HG02870 (cell line): ENCODE results near the gene POU2F3.

ENCODE experiments used
- ATAC-seq: cut with Tn5 transposase; IDR thresholded peaks from one replicate; pipeline ENCODE4 v1.9.1; 2021; ENCODE audit warnings: mild to moderate bottlenecking, moderate library complexity; ENCODE audit not compliant: unreplicated experiment

The POU2F3 gene

DNA sequence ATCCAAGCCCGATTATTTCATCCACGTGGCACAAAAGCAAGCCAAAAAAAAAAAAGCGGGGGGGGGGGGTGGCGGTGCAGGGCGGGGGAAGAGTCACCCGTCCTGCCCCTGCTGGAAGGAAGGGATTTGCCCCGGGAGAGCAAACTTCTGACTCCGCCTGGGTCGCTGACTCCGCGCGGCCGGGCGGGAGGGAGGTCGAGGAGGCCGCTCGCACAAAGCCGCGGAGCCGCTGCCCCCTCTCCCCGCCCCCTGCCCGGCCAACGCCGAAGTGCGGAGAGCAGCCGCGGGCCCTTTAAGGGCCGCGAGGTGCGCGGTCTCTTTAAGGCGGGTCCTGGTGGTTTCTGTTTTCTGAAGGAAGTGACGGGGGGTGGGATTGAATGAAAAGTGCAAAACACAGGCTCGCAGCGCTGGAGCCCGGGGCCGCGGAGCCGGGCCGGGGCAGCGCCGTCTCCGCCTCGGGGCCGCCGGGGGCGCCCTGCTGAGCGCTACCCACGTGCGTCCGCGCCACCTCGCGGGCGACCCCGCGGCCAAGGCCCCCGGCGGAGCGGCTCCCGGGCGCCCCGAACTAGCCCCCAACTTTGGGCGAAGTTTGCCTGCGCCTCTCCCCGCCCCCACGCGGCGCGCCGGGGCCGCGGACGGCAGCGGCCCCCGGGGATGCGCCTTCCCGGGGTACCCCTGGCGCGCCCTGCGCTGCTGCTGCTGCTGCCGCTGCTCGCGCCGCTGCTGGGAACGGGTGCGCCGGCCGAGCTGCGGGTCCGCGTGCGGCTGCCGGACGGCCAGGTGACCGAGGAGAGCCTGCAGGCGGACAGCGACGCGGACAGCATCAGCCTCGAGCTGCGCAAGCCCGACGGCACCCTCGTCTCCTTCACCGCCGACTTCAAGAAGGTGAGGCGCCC lies 29.1 kb upstream of the POU2F3 start, which contains the start of gene OAF:
Gene OAF (plus strand): TSS at position 407 of the 896 bp plus-strand sequence. CDS start 248 bp downstream, at position 655.
- peak; percentile 71 for ATAC-seq

DNA sequence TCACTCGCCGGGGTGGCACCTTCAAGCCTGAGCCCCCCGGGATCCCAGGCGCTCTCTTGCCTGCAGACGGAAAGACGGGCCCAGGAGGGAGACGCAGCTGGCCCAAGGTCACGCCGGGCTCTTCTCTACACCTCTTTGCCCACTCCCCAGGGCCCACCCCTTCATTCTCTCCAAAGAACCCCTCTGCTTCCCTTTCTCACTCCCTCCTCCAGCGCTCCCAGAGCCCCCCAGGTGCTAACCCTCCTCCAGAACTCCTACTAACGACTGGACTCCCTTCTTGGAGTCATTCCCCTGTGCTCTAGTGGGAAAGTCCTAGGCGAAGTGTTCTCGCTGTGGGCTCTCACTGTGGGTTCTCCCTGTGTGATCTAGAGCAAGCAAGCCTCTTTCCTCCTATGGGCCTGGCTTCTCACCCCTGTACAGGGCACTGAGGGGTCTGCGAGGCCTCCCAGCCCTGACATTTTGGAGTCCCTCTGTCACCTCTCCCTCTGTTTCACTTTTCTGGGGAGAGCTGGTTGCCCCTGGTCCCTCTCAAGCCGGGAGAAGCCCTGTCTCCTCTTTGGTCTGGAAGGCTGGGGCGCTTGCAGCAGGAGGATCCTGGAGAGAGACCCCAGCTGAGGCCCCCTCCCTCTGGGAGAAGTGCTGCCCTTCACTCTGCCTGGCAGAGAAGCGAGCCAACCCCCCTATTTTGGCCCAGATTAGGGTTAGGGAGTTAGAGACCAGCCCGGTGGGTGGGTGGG lies 28.2 kb upstream of the POU2F3 start:
- ATAC-seq, result no peak

DNA sequence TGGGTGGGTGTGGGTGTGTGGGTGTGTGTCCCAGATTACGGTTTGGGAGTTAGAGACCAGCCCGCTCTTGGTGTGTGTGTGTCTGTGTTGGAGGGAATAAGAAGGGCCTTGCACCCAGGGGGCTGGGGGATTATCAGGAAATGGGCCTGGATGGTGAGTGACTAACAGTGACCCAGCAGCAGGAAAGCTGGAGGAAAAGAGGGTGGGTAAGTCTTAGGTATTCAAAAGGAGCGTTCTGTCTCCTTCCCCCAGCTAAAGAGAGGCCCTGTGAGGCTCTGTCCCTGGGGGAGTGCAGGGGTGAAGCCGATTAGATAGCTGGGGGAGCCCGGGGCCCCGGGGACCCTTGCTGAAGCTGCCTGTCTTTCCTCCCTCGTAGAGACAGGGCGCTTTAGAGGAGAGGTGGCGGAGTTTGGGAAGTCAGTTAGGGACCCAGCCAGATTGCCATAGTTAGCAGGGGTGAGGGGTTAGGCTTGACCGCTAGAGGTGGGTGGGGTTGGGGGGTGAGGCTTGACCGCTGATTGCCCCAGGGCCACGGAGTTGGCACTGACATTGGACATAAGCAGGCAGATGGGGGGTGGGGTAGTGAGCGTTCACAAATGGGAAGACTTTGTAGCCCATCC lies 27.6 kb upstream of the POU2F3 start:
- ATAC-seq, result no peak

DNA sequence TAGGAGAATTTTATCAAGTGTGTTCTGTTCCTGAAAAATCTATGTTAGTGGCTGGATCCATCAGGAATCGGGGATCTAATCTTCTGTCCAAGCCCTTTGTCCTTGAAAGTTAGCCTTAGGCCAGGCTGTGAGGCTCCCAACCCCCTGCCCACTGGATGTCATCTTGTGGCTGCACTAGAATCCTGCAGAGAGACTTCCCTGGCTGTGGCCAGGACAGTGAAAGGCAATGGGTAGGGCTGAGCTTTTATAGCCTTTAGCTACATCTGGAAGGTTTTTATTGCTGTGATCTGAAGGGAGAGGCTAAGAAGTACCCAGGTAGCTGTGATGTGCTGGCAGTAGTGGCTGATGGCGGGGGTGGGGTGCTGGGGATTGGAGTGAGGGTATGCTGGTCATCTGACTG lies 27.0 kb upstream of the POU2F3 start:
- ATAC-seq, result no peak

DNA sequence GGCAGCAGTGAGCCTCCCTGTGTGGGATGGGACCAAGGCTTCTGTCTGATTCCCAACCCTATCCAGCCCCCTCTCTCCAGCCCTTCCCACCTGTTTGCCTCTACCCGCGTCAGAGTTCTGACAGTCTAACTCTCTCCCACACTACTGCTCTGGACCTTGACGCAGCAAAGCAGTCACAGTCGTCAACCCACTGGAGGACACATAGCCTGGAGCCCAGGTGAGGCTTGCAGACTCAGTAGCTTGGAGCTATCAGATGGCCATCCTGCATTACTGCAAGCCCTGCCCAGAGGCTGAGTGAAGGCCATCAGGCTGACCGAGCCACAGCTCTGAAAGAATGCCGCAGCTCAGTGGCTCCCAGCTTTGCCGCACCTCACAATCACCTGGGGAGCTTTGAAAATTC lies 25.4 kb upstream of the POU2F3 start:
- ATAC-seq, result no peak

DNA sequence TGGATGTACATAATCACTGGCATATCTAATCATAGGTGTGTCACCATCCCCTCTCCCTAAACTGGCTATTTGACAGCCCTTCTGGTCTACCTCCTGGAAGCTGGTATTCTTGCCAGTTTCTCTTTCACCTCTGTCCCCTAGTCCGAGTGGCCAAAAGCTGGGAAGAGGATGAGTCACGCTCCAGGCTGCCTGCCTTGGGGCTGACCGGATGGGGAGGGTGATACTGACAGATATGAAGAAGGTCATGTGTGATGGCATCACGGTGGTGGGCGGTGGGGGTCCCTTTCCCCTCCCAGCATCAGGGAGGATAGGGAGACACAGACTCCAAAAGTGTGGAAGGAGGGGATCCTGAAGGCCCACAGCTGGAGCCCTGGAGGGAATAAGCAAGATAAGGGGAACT lies 24.3 kb upstream of the POU2F3 start:
- no peak for ATAC-seq

DNA sequence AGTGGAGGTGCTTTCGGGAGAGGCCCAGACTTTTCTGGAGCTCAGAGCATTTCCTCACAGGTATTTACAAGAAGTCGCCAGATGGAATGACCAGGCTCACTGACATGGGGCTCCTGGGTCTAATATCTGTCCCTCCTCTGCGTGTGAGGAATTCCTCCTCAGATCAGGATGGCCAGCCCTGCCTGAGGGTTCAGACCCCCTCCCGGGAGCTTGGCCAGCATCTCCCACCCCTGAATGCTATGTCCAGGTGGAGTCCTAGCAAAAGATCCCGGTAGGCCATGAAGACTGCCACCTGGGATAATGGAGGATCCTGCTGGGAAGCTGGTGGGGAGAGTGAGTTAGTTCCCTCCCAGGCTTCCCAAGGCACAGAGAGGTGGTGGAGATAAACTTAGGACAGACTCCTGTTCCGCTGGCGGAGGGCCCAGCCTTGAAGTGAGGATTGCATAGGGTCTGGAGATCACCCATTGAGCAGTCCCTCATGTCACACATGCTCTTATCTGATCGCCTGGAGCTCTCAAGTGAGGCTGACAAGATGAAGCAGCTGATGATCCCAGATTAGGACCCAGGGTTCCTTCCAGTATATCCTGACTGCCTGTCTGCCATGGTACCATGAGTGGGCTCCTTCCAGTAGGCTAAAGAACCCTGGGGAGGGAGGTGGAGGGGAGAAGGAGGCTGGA lies 23.4 kb upstream of the POU2F3 start:
- ATAC-seq, result no peak

DNA sequence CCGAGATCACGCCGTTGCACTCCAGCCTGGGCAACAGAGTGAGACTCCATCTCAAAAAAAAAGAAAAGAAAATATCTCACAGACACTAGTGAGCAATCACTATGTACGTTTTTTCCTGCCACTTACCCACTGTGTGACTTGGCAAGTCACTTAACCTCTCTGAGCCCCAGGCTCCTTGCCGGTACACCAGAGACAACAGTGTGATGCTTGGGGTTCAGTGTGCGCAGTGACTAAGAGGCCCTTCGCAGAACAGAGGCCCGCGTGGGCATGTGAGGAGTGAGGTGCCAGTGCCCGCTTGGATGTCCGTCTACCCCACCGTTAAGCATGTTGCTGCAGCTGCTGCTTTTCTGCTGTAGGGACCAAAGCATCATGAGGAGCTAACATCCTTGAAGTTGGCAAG lies 22.4 kb upstream of the POU2F3 start:
- no peak for ATAC-seq

DNA sequence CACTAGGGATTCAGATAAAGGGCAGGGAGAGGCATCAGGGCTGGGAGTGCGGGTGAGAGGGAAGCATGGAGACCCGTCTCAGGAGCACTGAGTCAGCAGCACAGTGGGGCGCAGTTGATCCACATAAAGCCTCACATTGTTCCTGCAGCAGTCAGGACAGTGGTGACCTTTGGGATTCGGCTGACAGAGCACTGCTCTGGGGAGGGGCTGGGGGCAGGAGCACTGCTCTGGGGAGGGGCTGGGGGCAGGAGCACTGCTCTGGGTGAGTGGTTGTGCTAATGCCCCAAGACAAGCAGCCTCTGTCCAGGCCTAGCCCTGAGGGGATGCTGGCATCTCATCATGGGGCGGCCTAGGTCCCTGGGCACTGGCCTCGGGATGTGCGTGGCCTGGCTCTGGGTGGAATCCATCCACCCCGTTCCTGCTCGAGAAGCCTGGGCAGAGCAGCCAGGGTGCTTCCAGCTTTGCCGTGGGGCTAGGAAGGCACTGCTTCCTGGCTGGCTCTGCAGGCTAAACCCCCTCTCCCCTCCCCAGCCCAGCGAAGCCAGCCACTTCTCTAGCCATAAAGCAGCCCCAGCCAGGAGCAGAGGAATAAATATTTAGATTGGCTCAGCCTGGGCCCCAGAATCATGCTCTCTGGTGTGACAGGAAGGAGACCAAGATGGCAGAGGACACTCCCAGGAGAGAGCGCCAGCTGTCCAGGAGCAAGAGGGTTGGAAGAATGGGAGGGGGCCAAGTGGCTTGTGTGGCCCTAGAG lies 21.8 kb upstream of the POU2F3 start:
- ATAC-seq, result no peak

DNA sequence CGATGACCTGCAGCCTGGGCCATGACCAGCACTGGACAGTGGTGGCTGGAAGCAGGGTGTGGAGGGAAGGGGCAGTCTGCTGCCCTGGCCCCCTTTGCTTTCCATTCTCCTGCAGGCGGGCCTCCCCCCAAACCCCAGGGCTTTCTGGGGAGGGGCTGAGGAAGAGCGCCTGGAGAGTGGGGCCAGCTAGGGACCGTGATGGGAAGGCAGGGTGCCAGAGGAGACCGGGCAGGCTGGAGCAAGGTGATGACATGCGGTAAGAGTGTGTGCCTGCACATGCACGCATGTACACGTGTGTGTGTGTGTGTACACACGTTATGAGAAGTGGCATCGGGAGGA lies 21.3 kb upstream of the POU2F3 start:
- ATAC-seq, result no peak

DNA sequence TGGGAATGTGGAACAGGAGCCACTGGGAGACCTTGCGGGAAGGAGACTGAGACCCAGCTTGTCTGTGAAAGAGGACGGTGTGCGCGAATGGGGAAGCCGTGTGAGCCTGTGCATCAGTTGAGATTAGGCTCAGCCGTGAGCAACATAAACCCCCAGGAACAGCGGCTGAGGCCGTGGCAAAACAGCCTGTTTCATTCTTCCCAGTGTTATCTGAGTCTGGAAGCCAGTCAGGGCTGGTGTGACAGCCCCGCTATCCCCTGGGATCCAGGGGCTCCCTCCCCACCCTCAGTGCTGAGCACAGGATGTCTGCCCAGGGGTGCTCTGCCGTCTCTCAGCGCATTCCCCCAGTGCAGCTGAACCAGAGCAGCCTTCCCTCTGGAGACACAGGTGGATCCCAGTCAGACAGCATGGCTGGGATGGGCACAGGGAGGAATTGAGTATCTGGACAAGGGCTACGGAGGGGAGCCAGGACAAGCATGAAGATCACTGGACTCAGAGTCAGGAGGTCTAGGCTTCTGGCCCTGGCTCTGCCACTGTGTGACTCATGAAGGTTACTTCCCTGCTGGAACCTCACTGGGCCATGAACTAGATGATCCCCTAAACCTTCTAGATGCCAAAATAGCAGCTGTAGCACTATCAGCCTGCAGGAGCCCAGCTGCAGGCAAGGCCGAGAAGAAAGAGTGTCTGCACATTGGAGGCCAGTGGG lies 20.6 kb upstream of the POU2F3 start:
- no peak for ATAC-seq

DNA sequence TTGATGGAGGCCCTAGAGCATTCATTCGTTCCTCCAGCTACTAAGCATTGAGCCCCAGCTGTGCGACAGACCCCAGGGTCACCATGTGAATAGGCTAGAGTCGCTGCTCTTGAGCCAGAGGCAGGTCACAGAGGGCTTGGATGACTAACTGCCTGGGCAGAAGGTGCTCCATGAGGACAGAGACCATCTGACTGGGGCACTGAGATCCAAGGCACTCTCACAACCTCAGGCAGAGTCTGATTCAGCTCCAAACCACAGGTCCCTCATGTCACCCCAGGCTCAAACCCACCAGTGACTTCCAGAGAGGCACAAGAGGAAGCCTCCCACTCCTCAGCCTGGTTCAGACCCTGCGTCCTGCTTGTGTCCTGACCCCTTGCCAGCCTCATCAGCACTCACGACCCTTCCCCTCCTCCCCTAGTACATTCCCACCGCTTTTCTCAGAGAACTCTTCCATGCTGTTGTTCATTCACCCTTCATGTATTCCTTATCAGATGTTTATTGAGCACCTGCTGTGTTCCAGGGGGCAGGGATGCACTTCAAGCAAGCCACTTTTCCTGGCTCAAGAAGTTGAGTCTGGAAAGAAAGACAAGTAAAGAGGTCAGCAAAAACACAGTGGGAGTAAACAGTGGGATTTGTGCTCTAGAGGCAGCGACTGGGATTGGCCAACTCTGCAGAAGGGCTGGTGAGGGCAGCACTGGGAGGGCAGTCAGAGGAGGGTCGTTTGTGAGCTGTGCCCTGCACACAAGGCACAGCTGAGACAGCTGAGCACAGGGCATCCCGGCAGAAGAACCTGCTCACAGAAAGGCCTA lies 19.8 kb upstream of the POU2F3 start:
- ATAC-seq, result no peak

DNA sequence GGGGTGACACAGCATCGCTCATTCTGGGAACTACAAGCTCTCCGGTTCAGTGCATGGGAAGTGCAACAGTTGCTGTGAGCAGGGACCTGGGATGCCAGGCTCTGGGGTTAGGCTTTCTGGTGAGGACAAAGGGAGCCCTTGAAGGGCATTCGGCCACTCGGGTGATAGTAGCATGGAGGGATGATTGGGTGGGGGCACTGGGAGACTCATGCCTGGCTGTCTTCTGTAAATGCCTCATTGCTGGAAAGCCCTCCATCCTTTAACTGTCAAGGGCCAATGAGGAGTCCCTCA lies 19.2 kb upstream of the POU2F3 start:
- no peak for ATAC-seq

DNA sequence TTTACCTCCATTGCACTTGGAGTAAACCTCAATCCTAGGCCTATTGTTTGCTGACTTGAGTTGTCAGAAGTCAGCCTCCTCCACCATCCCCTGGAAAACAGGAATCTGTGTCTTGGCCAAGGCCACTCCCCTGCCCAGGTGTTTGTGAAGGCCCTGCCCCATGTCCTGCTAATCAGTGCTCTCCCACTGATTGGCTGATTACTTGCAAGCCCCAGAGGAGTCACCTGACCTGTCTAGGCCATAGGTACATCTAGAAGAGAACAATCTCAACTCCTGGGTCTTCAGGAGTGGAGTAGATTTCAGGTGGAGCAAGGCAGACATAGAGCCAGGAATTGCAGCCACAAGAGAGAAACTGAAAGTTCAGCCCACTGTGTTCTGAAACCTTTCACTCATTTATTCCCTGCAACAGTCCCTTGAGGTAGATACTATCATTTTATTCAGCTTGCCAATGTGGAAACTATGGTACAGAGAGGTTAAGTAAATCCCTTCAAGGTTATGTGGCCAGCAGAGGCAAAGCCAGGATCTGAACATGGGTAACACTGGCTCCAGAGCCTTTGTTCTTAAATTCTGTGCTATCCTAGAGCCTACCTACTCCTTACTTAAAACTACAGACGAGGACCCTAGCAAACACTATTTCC lies 18.7 kb upstream of the POU2F3 start:
- no peak for ATAC-seq

DNA sequence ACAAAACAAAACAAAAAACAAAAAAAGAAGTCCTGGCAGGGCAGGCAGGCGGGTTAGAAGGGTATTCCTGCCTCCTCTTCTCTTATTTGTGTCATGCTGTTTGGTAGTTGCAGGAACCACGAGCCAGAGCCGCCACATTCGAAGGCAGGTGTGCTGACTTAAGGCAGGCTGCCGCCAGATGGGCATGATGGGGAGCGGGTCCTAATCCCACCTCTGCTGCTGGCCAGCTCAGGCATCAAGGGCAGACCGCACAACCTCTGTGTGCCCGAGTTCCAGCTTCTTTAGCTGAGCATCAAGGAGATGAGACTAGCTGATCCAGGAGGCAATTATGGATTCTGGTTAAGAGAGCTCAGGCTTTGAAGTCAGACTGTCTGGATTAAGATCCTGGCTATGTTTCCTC lies 17.0 kb upstream of the POU2F3 start:
- ATAC-seq, result no peak

DNA sequence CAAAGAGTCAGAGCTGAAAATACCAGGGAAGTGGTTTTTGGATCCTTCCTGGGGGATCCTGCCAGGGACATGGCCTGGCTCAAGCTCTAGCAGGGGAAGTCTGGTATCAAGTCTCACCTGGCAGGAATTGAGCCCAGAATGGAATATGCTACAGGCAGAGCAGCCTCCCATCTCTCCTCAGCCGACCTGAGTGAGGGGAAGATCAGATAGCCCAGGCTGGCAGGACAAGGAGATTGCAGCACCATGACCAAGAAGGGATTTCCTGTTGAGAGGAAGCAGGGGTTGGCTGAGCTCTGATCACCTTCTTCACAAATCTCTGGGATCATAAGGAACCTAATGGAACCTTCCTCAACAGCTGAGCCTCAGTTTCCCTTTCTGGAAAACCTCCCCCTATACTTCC lies 16.1 kb upstream of the POU2F3 start:
- ATAC-seq, result no peak

DNA sequence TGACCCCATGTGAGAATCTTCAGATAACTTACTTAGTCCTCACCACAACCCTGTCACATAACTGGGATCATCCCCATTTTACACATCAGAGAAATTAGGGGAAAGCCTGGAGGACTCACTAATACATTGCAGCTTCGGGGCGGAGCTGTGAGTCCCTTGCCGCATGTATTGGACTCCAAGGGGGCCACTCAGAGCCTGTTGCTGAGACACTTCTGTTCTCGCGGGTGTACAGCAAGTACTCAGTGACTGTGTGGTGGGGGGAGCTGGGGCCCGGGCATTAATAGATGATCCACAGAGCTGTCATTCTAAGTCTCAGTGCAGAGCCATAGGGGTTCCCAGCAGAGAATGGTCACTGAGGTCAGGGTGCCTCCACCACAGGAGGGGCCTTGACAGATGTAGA lies 15.6 kb upstream of the POU2F3 start:
- no peak for ATAC-seq

DNA sequence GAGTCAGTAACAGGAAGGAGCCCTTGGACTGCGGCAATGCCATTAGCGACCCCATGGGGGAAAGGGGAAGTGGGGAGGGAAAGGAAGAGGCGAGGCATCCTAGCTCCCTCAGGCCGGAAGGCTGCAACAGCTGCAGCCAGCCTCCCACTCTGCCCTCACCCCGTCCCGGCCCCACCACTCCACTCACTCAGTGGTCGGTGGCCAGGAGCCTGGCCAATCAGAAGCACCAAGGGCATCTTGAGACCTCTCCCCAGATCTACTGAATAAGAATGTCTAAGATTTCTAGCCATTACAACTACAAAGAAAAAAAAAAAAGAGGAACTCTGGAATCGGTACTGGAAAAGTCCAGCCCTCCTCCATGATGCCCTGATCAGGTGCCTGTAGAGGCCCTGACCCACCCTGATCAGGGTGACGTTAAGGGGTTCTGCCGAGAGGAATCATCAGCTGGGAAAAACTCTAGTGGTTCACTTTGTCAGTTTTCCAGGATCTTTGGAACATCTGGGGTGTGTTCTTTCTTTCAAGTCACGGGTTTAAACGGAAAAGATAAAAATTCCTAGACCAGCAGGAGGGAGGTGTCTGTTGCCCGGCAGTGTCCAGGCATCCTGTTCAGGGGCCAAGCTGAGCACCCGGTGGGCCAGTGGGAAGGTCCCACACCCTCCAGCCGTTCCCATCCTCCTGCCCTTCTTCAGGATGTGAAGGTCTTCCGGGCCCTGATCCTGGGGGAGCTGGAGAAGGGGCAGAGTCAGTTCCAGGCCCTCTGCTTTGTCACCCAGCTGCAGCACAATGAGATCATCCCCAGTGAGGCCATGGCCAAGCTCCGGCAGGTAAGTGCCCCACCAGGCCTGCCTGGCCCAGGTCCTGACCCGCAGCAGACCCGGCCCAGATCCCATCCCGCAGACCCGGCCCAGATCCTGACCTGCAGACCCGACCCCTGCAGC lies 14.7 kb upstream of the POU2F3 start:
- no peak for ATAC-seq
